IPS-15b (cell line): ENCODE measurements around the gene TRIM7.

Source experiments
- H3K27me3 ChIP-seq: one replicate; pipeline ENCODE4 v1.6.1; 2013; ENCODE audit warnings: low read length; ENCODE audit not compliant: control insufficient read depth, insufficient read depth
- H3K36me3 ChIP-seq: one replicate; pipeline ENCODE4 v1.6.1; 2013; ENCODE audit warnings: low read length; ENCODE audit not compliant: control insufficient read depth, insufficient read depth
- H3K4me1 ChIP-seq: one replicate; pipeline ENCODE4 v1.6.1; 2013; ENCODE audit warnings: mild to moderate bottlenecking, low read length; ENCODE audit not compliant: control insufficient read depth, insufficient read depth
- H3K4me3 ChIP-seq: one replicate; pipeline ENCODE4 v1.5.1; 2013; ENCODE audit warnings: low read depth, low read length
- H3K9ac ChIP-seq: one replicate; pipeline ENCODE4 v1.6.1; 2013; ENCODE audit warnings: low read depth, mild to moderate bottlenecking, low read length
- H3K9me3 ChIP-seq: one replicate; pipeline ENCODE4 v1.6.1; 2013; ENCODE audit warnings: mild to moderate bottlenecking, low read length; ENCODE audit not compliant: control insufficient read depth, insufficient read depth

The TRIM7 gene

DNA sequence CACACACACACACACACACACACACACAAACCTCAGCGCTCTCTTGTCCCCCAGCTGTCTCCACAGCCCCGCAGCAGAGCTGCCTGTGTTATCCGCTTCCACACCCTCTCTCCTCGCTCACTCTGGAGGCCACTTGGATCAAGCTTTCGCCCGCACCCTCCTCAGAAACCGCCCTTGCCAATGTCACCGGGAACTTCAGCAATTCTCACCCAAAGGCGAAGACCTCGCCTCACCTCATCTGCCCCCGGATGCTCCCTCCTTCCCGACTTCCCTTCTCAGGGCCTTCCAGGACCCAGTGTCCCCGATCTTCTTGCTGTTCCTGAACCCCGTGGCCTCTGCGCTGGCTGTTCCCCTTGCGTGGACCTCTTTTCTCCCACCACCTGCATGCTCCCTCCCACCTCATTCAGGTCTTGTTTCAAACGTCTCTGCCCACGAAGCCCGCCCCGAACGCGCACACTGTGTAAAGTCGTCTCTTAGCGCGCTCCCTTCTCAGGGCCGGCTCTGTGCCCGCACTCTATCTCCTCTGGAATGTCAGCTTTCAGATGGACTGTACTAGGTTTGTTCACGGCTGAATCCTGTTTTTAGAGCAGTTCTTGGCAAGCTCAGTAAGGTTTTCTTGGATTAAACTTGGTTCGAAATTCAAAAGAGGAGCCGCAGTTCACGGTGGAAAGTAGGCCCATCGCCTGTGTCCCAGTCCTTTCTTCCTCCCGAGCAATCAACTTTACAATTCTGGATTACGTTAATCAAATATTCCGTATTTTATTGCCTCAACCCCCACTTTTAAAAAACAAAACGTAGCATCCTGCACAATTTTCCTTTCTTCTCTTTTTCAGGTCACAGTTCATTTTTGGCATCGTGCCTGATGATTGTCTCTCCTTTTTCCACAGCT lies 1.0 kb upstream of the TRIM7 start:
- Histone ChIP-seq H3K9ac (no peak overlapping the region), H3K27me3 (peaks cover 48% of the 10 kb centered on the region), H3K4me1 (peaks cover 4% of the 10 kb centered on the region), H3K36me3 (no peaks in the 10 kb centered on the region), H3K9me3 (no peaks in the 10 kb centered on the region), H3K4me3 (peak overlapping the region; percentile 96)

GRCh38 chr5:181204113-181204825 lies 727 bp downstream of the TRIM7 start:
- peak overlapping the region; percentile 96 for H3K4me3 ChIP-seq
- peaks cover 18% of the 10 kb centered on the region for H3K4me1 ChIP-seq
- H3K9ac ChIP-seq, result no peak overlapping the region
- no peaks in the 10 kb centered on the region for H3K9me3 ChIP-seq
- H3K36me3 ChIP-seq, result no peaks in the 10 kb centered on the region
- H3K27me3 ChIP-seq, result peaks cover 65% of the 10 kb centered on the region

DNA sequence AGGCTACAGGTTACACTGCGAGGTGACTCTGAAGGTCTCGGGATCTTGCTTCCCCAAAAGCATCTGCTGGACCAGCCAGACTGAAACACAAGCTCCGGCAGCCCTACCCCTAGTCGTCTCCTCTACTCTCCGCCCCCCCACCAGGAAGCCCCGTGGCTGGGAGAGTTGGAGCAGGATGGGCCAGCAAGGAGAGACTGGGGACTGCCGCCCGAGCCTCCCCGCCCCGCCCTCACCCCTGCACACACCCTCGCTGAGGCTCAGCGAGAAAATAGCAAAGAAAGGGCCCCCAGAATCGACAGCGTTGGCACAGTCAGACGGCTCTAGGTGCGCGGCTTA lies 1.3 kb downstream of the TRIM7 start:
- H3K9me3 ChIP-seq, result no peaks in the 10 kb centered on the region
- H3K9ac ChIP-seq, result no peak overlapping the region
- H3K4me1 ChIP-seq, result peaks cover 22% of the 10 kb centered on the region
- no peaks in the 10 kb centered on the region for H3K36me3 ChIP-seq
- H3K27me3 ChIP-seq, result peaks cover 66% of the 10 kb centered on the region
- peak overlapping the region; percentile 96 for H3K4me3 ChIP-seq

DNA sequence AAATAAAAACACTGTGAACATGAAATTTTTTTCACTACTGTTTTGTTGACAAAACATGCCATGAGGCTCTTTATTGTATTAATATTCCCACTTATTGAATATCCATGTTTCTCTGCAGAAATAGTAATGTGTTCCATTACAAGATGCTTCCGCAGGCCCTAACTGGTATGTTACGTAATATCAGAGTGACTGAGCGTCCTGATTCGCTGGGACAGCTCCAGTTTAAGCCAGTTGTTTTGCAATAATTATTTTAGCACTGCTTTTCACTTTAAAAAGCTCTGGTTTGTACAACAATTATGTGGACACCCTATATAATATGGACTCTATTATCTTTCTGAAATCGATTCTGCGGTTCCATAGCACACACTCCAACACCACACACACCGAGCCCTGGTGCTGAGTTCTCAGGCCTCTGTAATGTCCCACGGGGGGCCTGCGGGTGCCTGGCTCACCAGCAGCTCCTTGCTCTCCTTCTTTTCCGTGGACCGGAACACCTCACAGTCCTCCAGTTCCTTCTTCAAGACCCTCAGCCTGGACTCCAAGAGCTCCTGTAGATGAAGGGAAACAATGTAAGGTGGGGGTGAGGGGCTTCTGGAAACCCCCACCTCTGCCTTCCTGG lies 1.8 kb downstream of the TRIM7 start:
- Histone ChIP-seq H3K9me3 (no peaks in the 10 kb centered on the region), H3K9ac (no peak overlapping the region), H3K4me3 (peak overlapping the region; percentile 96), H3K27me3 (peaks cover 69% of the 10 kb centered on the region), H3K4me1 (peaks cover 23% of the 10 kb centered on the region), H3K36me3 (no peaks in the 10 kb centered on the region)

GRCh38 chr5:181200816-181201215 lies 4.2 kb downstream of the TRIM7 start:
- no peaks in the 10 kb centered on the region for H3K9me3 ChIP-seq
- no peaks in the 10 kb centered on the region for H3K36me3 ChIP-seq
- no peak overlapping the region for H3K9ac ChIP-seq
- H3K4me1 ChIP-seq, result peaks cover 28% of the 10 kb centered on the region
- no peak overlapping the region for H3K4me3 ChIP-seq
- peaks cover 67% of the 10 kb centered on the region for H3K27me3 ChIP-seq

- Histone ChIP-seq H3K36me3 (no peaks in the 10 kb centered on the region), H3K9me3 (no peaks in the 10 kb centered on the region), H3K9ac (no peak overlapping the region), H3K4me1 (peaks cover 29% of the 10 kb centered on the region), H3K4me3 (no peak overlapping the region), H3K27me3 (peaks cover 62% of the 10 kb centered on the region)
Observed at GRCh38 chr5:181199881-181200638, 4.9 kb downstream of the TRIM7 start.

- Histone ChIP-seq H3K4me1 (peaks cover 29% of the 10 kb centered on the region), H3K36me3 (no peaks in the 10 kb centered on the region), H3K9ac (no peak overlapping the region), H3K4me3 (no peak overlapping the region), H3K9me3 (no peaks in the 10 kb centered on the region), H3K27me3 (peaks cover 51% of the 10 kb centered on the region)
Observed at GRCh38 chr5:181198905-181199519, 6.0 kb downstream of the TRIM7 start.

DNA sequence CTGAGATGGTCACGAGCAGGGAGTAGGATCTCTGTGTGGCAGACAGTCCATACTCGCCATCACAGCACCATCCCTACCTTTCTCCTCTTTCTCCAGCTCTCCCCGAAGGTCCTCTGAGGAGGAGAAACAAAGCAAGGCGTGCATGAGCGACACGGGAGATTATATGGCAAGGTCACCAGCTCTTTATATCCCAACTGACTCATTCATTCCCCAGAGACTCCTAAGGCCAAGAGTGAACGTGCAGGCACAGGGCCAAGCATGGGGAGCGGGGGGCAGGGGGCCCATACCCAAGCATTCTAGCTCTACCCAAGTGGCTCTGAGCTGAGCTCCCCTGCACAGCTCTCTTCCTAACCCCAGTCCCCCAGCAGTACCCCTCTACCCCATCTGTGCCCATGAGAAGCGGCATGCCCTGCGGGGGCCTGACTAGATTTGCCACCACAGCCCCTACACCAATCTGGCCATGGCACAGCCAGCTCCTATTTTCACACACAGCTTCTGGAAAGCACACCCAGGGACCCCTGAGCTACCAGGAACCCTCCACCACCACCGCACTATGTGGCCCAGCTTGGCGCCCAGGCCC lies 6.8 kb downstream of the TRIM7 start:
- no peak overlapping the region for H3K4me3 ChIP-seq
- H3K9ac ChIP-seq, result no peak overlapping the region
- peaks cover 29% of the 10 kb centered on the region for H3K4me1 ChIP-seq
- peaks cover 44% of the 10 kb centered on the region for H3K27me3 ChIP-seq
- H3K9me3 ChIP-seq, result no peaks in the 10 kb centered on the region
- H3K36me3 ChIP-seq, result no peaks in the 10 kb centered on the region

DNA sequence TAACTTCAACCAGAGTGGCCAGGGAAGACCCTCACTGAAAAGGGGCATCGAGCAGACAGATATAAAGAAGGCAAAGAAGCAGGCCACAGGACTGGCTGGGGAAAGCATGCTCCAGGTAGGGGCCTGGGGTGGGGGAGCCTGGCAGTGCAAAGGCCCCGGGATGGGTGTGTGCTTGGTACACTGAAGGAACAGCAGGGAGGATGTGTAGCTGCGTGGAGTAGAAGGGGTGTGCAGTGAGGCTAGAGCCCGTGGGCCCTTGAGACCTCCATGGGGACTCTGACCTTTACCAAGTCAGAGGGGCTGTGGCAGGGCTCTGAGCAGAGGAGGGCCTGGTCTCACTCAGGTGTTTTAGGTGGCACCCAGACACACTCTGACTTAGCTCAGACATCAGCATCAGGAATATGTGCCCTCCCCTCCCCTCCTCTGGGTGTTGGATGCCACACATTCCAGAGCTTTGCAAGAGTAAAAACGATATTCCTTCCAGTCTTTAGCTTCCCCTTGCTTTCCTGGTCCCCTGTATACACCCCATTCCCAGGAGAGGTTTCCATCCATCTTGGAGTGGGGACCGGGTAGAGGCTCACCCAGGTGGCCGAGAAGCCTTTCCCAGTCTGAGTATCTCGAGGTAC lies 7.6 kb downstream of the TRIM7 start:
- Histone ChIP-seq H3K9me3 (no peaks in the 10 kb centered on the region), H3K27me3 (peaks cover 46% of the 10 kb centered on the region), H3K4me1 (peaks cover 29% of the 10 kb centered on the region), H3K9ac (no peak overlapping the region), H3K36me3 (no peaks in the 10 kb centered on the region), H3K4me3 (no peak overlapping the region)

DNA sequence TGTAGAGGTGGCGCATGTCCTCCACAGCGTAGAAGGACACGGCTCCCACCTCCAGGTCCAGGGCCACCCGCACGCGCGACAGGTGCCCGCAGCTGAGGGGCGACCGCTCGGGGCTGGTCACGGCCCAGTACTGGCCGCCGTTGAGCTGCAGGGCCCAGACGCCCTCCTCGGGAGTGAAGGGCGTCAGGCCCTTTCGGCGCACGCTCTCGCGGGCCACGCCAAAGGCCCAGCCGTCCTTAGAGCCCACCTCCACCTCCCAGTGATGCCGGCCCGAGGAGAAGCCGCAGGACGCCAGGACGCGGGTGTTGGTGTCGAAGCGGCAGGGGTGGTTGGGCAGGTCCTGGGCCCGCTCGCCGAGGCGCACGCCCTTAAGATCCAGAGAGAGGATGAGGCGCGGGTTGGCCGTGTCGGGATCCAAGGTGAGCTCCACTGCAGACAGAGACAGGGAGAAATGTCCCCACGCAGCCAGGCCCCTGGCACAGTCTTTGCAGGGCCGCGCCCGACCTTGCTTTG lies 9.7 kb downstream of the TRIM7 start:
- H3K27me3 ChIP-seq, result peaks cover 39% of the 10 kb centered on the region
- no peaks in the 10 kb centered on the region for H3K9me3 ChIP-seq
- no peak overlapping the region for H3K9ac ChIP-seq
- H3K36me3 ChIP-seq, result no peaks in the 10 kb centered on the region
- H3K4me1 ChIP-seq, result peaks cover 21% of the 10 kb centered on the region
- H3K4me3 ChIP-seq, result no peak overlapping the region
